ENCODE results near the gene TCF23. TPM values are rescaled to one million over a fixed set of nuclear protein-coding genes. Genes with fewer than 3 reads are reported as not detected.
A peak's percentile ranks its signal among the peaks of the same experiment; 100 is the strongest.

The TCF23 gene
- total and polyA plus RNA-seq, 8 donors = 0.03 to 0.19 (median 0.04) TPM; not detected in 4

GRCh38 chr2:27147935-27148334 lies 869 bp upstream of the TCF23 start:
- Histone ChIP-seq H3K27me3 (no peaks in the 10 kb centered on the region), H3K27ac (no peak overlapping the region), H3K4me1 (no peaks in the 10 kb centered on the region), H3K4me3 (no peak overlapping the region), H3K36me3 (no peaks in the 10 kb centered on the region), H3K9me3 (no peaks in the 10 kb centered on the region)
- no peak for FAIRE-seq
- DNase-seq = peak in 1 of 6 donors; percentile 8
- TF ChIP-seq CTCF (IDR thresholded peaks at IDR 0.05) = no peak
- intact Hi-C loops (cut with DNase I) = no loop called here
- 85 to 86% methylated on average over 8 of the region's 8 CpGs for WGBS, 2 donors
- ATAC-seq = no peak

- no peaks in the 10 kb centered on the region for H3K9me3 ChIP-seq
- no peaks in the 10 kb centered on the region for H3K27me3 ChIP-seq
- H3K36me3 ChIP-seq = no peaks in the 10 kb centered on the region
- ATAC-seq (no peak), DNase-seq (peak in 1 of 6 donors; percentile 42), FAIRE-seq (no peak)
- 86 to 88% methylated on average over 23 to 29 of the region's 29 CpGs for WGBS, 2 donors
- no peak for TF ChIP-seq CTCF (IDR thresholded peaks at IDR 0.05)
- H3K4me1 ChIP-seq = no peaks in the 10 kb centered on the region
- H3K27ac ChIP-seq = no peak overlapping the region
- intact Hi-C loops (cut with DNase I) = no loop called here
- H3K4me3 ChIP-seq = no peak overlapping the region
Observed at GRCh38 chr2:27149570-27150405, 984 bp downstream of the TCF23 start.

- no peaks in the 10 kb centered on the region for H3K4me1 ChIP-seq
- H3K36me3 ChIP-seq = no peaks in the 10 kb centered on the region
- TF ChIP-seq CTCF (IDR thresholded peaks at IDR 0.05) = no peak
- WGBS, 2 donors = 85 to 90% methylated on average over 8 of the region's 8 CpGs
- DNase-seq (peak in 1 of 6 donors; percentile 12), FAIRE-seq (no peak), ATAC-seq (no peak)
- intact Hi-C loops (cut with DNase I) = no loop called here
- no peak overlapping the region for H3K4me3 ChIP-seq
- H3K27me3 ChIP-seq = no peaks in the 10 kb centered on the region
- no peaks in the 10 kb centered on the region for H3K9me3 ChIP-seq
- H3K27ac ChIP-seq = no peak overlapping the region
Observed at GRCh38 chr2:27150639-27151230, 1.9 kb downstream of the TCF23 start.

GRCh38 chr2:27152102-27152795 lies 3.4 kb downstream of the TCF23 start:
- Histone ChIP-seq H3K9me3 (no peaks in the 10 kb centered on the region), H3K4me1 (no peaks in the 10 kb centered on the region), H3K27me3 (no peaks in the 10 kb centered on the region), H3K36me3 (no peaks in the 10 kb centered on the region), H3K4me3 (no peak overlapping the region), H3K27ac (no peak overlapping the region)
- WGBS, 2 donors = 76 to 86% methylated on average over 8 of the region's 8 CpGs
- intact Hi-C loops (cut with DNase I) = no loop called here
- DNase-seq = peak in 1 of 6 donors; percentile 14
- no peak for TF ChIP-seq CTCF (IDR thresholded peaks at IDR 0.05)
- ATAC-seq = no peak
- FAIRE-seq = no peak

Measured in pancreas (tissue), 10 donors.